ENCODE measurements around the gene WDR44.

- TF ChIP-seq POLR2A (IDR thresholded peaks at IDR 0.05; ENCODE audit: low read depth, low read length) (no peak), POLR2AphosphoS5 (IDR thresholded peaks at IDR 0.05; ENCODE audit: low read depth, low read length) (no peak)
Observed at GRCh38 chrX:118347736-118348135, 1.8 kb downstream of the WDR44 start.

Data from GM12892 (cell line).